Measurements from ENCODE around the gene INO80D.
"Not testable (repeated sequence)": the region's sequence is repeated elsewhere in the genome, so short reads cannot be mapped to it uniquely, and the experiment has no call there.

Gene INO80D

GRCh38 chr2:206112846-206113547, 27.0 kb upstream of the INO80D start:
- H3K27me3 ChIP-seq (replicated peaks in 2 of 5; ENCODE audit: control insufficient read depth in 4 of 5, insufficient read depth in 5 of 5, low read length in 4 of 5): no peaks in the 10 kb centered on the region
- peaks cover 0 to 6% (median 0%) of the 10 kb centered on the region in 4 experiments for H3K4me1 ChIP-seq (ENCODE audit: control extremely low read depth in 1 of 4, control insufficient read depth in 4 of 4, insufficient read depth in 4 of 4, low read length in 3 of 4)
- peaks cover 0 to 6% (median 2%) of the 10 kb centered on the region in 4 experiments for H3K36me3 ChIP-seq (ENCODE audit: control insufficient read depth in 4 of 4, insufficient read depth in 4 of 4, low read length in 3 of 4)
- DNase-seq: peak in 1 of 3 donors; percentile 4
- ChIA-PET POLR2A (no interaction called here), CTCF (no interaction called here)
- peaks cover 0 to 3% (median 0%) of the 10 kb centered on the region in 5 experiments for H3K9me3 ChIP-seq (ENCODE audit: control extremely low read depth in 1 of 5, control insufficient read depth in 4 of 5, insufficient read depth in 2 of 5, low read depth in 1 of 5, low read length in 4 of 5)
- H3K27ac ChIP-seq (ENCODE audit: insufficient read depth in 1 of 2, low read depth in 1 of 2, low read length in 2 of 2, poor library complexity in 1 of 2, severe bottlenecking in 2 of 2): no peak overlapping the region
- no peak overlapping the region for H3K4me3 ChIP-seq (ENCODE audit: control insufficient read depth in 1 of 7, extremely low read depth in 1 of 7, insufficient read depth in 4 of 7, low read depth in 2 of 7, low read length in 6 of 7)
- 92% methylated on average over 7 of the region's 7 CpGs for WGBS (ENCODE audit: insufficient coverage)

GRCh38 chr2:206112108-206112507, 26.1 kb upstream of the INO80D start:
- Histone ChIP-seq H3K4me1 (ENCODE audit: control extremely low read depth in 1 of 4, control insufficient read depth in 4 of 4, insufficient read depth in 4 of 4, low read length in 3 of 4) (peaks cover 0 to 6% (median 0%) of the 10 kb centered on the region in 4 experiments), H3K36me3 (ENCODE audit: control insufficient read depth in 4 of 4, insufficient read depth in 4 of 4, low read length in 3 of 4) (peaks cover 0 to 6% (median 2%) of the 10 kb centered on the region in 4 experiments), H3K27ac (ENCODE audit: insufficient read depth in 1 of 2, low read depth in 1 of 2, low read length in 2 of 2, poor library complexity in 1 of 2, severe bottlenecking in 2 of 2) (no peak overlapping the region), H3K4me3 (ENCODE audit: control insufficient read depth in 1 of 7, extremely low read depth in 1 of 7, insufficient read depth in 4 of 7, low read depth in 2 of 7, low read length in 6 of 7) (no peak overlapping the region), H3K9me3 (ENCODE audit: control extremely low read depth in 1 of 5, control insufficient read depth in 4 of 5, insufficient read depth in 2 of 5, low read depth in 1 of 5, low read length in 4 of 5) (peaks cover 0 to 3% (median 0%) of the 10 kb centered on the region in 5 experiments), H3K27me3 (replicated peaks in 2 of 5; ENCODE audit: control insufficient read depth in 4 of 5, insufficient read depth in 5 of 5, low read length in 4 of 5) (no peaks in the 10 kb centered on the region)
- POLR2A ChIA-PET: no interaction called here
- 96% methylated on average over 2 of the region's 3 CpGs for WGBS (ENCODE audit: insufficient coverage)
- CTCF ChIA-PET: no interaction called here
- no peak for DNase-seq

DNA sequence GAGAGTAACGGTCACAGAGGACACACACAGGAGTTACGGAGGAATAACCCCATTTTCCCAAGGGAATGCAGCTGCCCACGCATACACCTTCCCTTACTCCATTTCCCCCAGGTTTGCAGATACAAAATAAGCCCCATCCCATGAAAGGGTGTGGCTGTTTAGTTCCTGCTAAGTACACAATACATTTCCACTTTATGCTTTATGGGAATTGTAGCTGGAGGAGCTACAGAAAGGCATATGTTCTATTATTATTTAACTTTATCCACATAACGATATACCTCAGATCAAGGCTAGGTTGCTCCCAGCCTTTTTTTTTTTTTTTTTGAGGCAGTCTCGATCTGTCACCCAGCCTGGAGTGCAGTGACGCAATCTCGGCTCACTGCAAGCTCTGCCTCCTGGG, 22.7 kb upstream of the INO80D start:
- DNase-seq: no peak
- POLR2A ChIA-PET: no interaction called here
- Histone ChIP-seq H3K4me3 (ENCODE audit: control insufficient read depth in 1 of 7, extremely low read depth in 1 of 7, insufficient read depth in 4 of 7, low read depth in 2 of 7, low read length in 6 of 7) (no peak overlapping the region), H3K36me3 (ENCODE audit: control insufficient read depth in 4 of 4, insufficient read depth in 4 of 4, low read length in 3 of 4) (peaks cover 0 to 2% (median 0%) of the 10 kb centered on the region in 4 experiments), H3K27ac (ENCODE audit: insufficient read depth in 1 of 2, low read depth in 1 of 2, low read length in 2 of 2, poor library complexity in 1 of 2, severe bottlenecking in 2 of 2) (no peak overlapping the region), H3K4me1 (ENCODE audit: control extremely low read depth in 1 of 4, control insufficient read depth in 4 of 4, insufficient read depth in 4 of 4, low read length in 3 of 4) (peaks cover 0 to 6% (median 0%) of the 10 kb centered on the region in 4 experiments), H3K9me3 (ENCODE audit: control extremely low read depth in 1 of 5, control insufficient read depth in 4 of 5, insufficient read depth in 2 of 5, low read depth in 1 of 5, low read length in 4 of 5) (peaks cover 0 to 3% (median 0%) of the 10 kb centered on the region in 5 experiments), H3K27me3 (replicated peaks in 2 of 5; ENCODE audit: control insufficient read depth in 4 of 5, insufficient read depth in 5 of 5, low read length in 4 of 5) (no peaks in the 10 kb centered on the region)
- 100% methylated on average over 2 of the region's 7 CpGs for WGBS (ENCODE audit: insufficient coverage)
- CTCF ChIA-PET: no interaction called here

DNA sequence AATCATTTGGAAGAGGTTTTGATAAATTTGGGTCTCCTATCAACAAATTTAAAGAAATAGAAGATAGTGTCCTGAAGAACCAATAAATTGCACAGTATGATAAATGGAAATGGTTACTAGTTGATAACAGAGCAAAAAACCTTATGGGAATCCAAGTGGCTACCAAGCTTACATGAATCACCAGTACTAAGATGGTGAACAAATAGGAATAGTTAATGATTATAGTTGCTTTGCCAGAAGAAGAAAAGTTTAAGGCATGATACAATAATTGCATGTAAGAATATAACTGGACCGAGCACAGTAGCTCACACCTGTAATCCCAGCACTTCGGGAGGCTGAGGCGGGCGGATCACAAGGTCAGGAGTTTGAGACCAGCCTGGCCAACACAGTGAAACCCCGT, 19.6 kb upstream of the INO80D start:
- H3K27me3 ChIP-seq (replicated peaks in 2 of 5; ENCODE audit: control insufficient read depth in 4 of 5, insufficient read depth in 5 of 5, low read length in 4 of 5): no peaks in the 10 kb centered on the region
- 98% methylated on average over 4 of the region's 5 CpGs for WGBS (ENCODE audit: insufficient coverage)
- no peak overlapping the region for H3K4me3 ChIP-seq (ENCODE audit: control insufficient read depth in 1 of 7, extremely low read depth in 1 of 7, insufficient read depth in 4 of 7, low read depth in 2 of 7, low read length in 6 of 7)
- no peak overlapping the region for H3K27ac ChIP-seq (ENCODE audit: insufficient read depth in 1 of 2, low read depth in 1 of 2, low read length in 2 of 2, poor library complexity in 1 of 2, severe bottlenecking in 2 of 2)
- CTCF ChIA-PET: interaction anchor here (0.9 kb wide), 1 partner anchor 9 kb away, joined by 3 read pairs; no protein-coding TSS in a partner anchor
- no peaks in the 10 kb centered on the region for H3K4me1 ChIP-seq (ENCODE audit: control extremely low read depth in 1 of 4, control insufficient read depth in 4 of 4, insufficient read depth in 4 of 4, low read length in 3 of 4)
- POLR2A ChIA-PET: interaction anchor here (1.6 kb wide), 1 partner anchor 10 kb away, joined by 4 read pairs; no protein-coding TSS in a partner anchor
- DNase-seq: no peak
- H3K36me3 ChIP-seq (ENCODE audit: control insufficient read depth in 4 of 4, insufficient read depth in 4 of 4, low read length in 3 of 4): no peaks in the 10 kb centered on the region
- H3K9me3 ChIP-seq (ENCODE audit: control extremely low read depth in 1 of 5, control insufficient read depth in 4 of 5, insufficient read depth in 2 of 5, low read depth in 1 of 5, low read length in 4 of 5): no peaks in the 10 kb centered on the region

- H3K27ac ChIP-seq (ENCODE audit: insufficient read depth in 1 of 2, low read depth in 1 of 2, low read length in 2 of 2, poor library complexity in 1 of 2, severe bottlenecking in 2 of 2): no peak overlapping the region
- H3K9me3 ChIP-seq (ENCODE audit: control extremely low read depth in 1 of 5, control insufficient read depth in 4 of 5, insufficient read depth in 2 of 5, low read depth in 1 of 5, low read length in 4 of 5): no peaks in the 10 kb centered on the region
- CTCF ChIA-PET: interaction anchor here (0.9 kb wide), 1 partner anchor 8 kb away, joined by 3 read pairs; no protein-coding TSS in a partner anchor
- H3K36me3 ChIP-seq (ENCODE audit: control insufficient read depth in 4 of 4, insufficient read depth in 4 of 4, low read length in 3 of 4): no peaks in the 10 kb centered on the region
- H3K4me3 ChIP-seq (ENCODE audit: control insufficient read depth in 1 of 7, extremely low read depth in 1 of 7, insufficient read depth in 4 of 7, low read depth in 2 of 7, low read length in 6 of 7): no peak overlapping the region
- H3K27me3 ChIP-seq (replicated peaks in 2 of 5; ENCODE audit: control insufficient read depth in 4 of 5, insufficient read depth in 5 of 5, low read length in 4 of 5): no peaks in the 10 kb centered on the region
- DNase-seq: no peak
- POLR2A ChIA-PET: interaction anchor here (1.6 kb wide), 1 partner anchor 9 kb away, joined by 4 read pairs; no protein-coding TSS in a partner anchor
- no peaks in the 10 kb centered on the region for H3K4me1 ChIP-seq (ENCODE audit: control extremely low read depth in 1 of 4, control insufficient read depth in 4 of 4, insufficient read depth in 4 of 4, low read length in 3 of 4)
- 96% methylated on average over 3 of the region's 4 CpGs for WGBS (ENCODE audit: insufficient coverage)
Observed at GRCh38 chr2:206105038-206105437, 19.1 kb upstream of the INO80D start.

GRCh38 chr2:206098872-206099271, 12.9 kb upstream of the INO80D start:
- CTCF ChIA-PET: interaction anchor here (1.3 to 5.7 kb wide), 3 partner anchors 8 to 28 kb away, joined by 3 to 41 read pairs (median 4); partner anchors contain the start of gene INO80D
- WGBS (ENCODE audit: insufficient coverage): 98% methylated on average over 19 of the region's 19 CpGs
- not testable (repeated sequence) for H3K27ac ChIP-seq (ENCODE audit: insufficient read depth in 1 of 2, low read depth in 1 of 2, low read length in 2 of 2, poor library complexity in 1 of 2, severe bottlenecking in 2 of 2)

DNA sequence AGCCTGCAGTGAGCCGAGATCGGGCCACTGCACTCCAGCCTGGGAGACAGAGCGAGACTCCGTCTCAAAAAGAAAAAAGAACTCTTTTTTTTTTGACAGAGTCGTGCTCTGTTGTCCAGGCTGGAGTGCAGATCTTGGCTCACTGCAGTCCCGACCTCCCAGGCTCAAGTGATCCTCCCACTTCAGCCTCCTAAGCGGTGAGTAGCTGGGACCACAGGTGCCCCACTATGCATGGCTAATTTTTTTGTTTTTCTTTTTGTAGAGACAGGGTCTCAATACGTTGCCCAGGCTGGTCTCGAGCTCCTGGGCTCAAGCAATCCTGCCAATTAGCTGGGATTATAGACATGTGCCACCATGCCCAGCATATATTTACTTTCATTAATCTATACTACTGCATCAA, 12.5 kb upstream of the INO80D start:
- ChIA-PET POLR2A (no interaction called here), CTCF (interaction anchor here (1.3 to 5.7 kb wide), 3 partner anchors 9 to 29 kb away, joined by 3 to 41 read pairs (median 4); partner anchors contain the start of gene INO80D)
- no peak for DNase-seq
- Histone ChIP-seq H3K36me3 (ENCODE audit: control insufficient read depth in 4 of 4, insufficient read depth in 4 of 4, low read length in 3 of 4) (peaks cover 0 to 3% (median 1%) of the 10 kb centered on the region in 4 experiments), H3K27ac (ENCODE audit: insufficient read depth in 1 of 2, low read depth in 1 of 2, low read length in 2 of 2, poor library complexity in 1 of 2, severe bottlenecking in 2 of 2) (no peak overlapping the region), H3K4me3 (ENCODE audit: control insufficient read depth in 1 of 7, extremely low read depth in 1 of 7, insufficient read depth in 4 of 7, low read depth in 2 of 7, low read length in 6 of 7) (no peak overlapping the region), H3K4me1 (ENCODE audit: control extremely low read depth in 1 of 4, control insufficient read depth in 4 of 4, insufficient read depth in 4 of 4, low read length in 3 of 4) (peaks cover 14 to 41% (median 29%) of the 10 kb centered on the region in 4 experiments), H3K27me3 (replicated peaks in 2 of 5; ENCODE audit: control insufficient read depth in 4 of 5, insufficient read depth in 5 of 5, low read length in 4 of 5) (no peaks in the 10 kb centered on the region), H3K9me3 (ENCODE audit: control extremely low read depth in 1 of 5, control insufficient read depth in 4 of 5, insufficient read depth in 2 of 5, low read depth in 1 of 5, low read length in 4 of 5) (no peaks in the 10 kb centered on the region)
- 98% methylated on average over 7 of the region's 9 CpGs for WGBS (ENCODE audit: insufficient coverage)

More at GRCh38 chr2:206098872-206099271, 12.9 kb upstream of the INO80D start:
- H3K4me3 ChIP-seq (ENCODE audit: control insufficient read depth in 1 of 7, extremely low read depth in 1 of 7, insufficient read depth in 4 of 7, low read depth in 2 of 7, low read length in 6 of 7); H3K36me3 ChIP-seq (ENCODE audit: control insufficient read depth in 4 of 4, insufficient read depth in 4 of 4, low read length in 3 of 4); H3K9me3 ChIP-seq (ENCODE audit: control extremely low read depth in 1 of 5, control insufficient read depth in 4 of 5, insufficient read depth in 2 of 5, low read depth in 1 of 5, low read length in 4 of 5); H3K27me3 ChIP-seq (replicated peaks in 2 of 5; ENCODE audit: control insufficient read depth in 4 of 5, insufficient read depth in 5 of 5, low read length in 4 of 5); DNase-seq; POLR2A ChIA-PET: not testable (repeated sequence)
- H3K4me1 ChIP-seq (ENCODE audit: control extremely low read depth in 1 of 4, control insufficient read depth in 4 of 4, insufficient read depth in 4 of 4, low read length in 3 of 4): peaks cover 14 to 37% (median 25%) of the 10 kb centered on the region in 4 experiments

Measured in common myeloid progenitor, CD34-positive (primary cell).